GM18868 (cell line): Measurements from ENCODE around the gene ZNRF3.
"Not testable (repeated sequence)": the region's sequence is repeated elsewhere in the genome, so short reads cannot be mapped to it uniquely, and the experiment has no call there.

ENCODE experiments used
- ATAC-seq: cut with Tn5 transposase; IDR thresholded peaks from one replicate; pipeline ENCODE4 v1.9.1; 2021; ENCODE audit warnings: mild to moderate bottlenecking, moderate library complexity; ENCODE audit not compliant: unreplicated experiment

ZNRF3 gene

GRCh38 chr22:28905256-28905832 lies 22.0 kb downstream of the ZNRF3 start:
- ATAC-seq, result no peak

GRCh38 chr22:28906312-28906711 lies 22.9 kb downstream of the ZNRF3 start:
- no peak for ATAC-seq

- ATAC-seq, result peak; percentile 70
Observed at GRCh38 chr22:28907311-28908008, 24.1 kb downstream of the ZNRF3 start.

- not testable (repeated sequence) for ATAC-seq
Observed at GRCh38 chr22:28908810-28909209, 25.4 kb downstream of the ZNRF3 start.

GRCh38 chr22:28909375-28909774 lies 26.0 kb downstream of the ZNRF3 start:
- no peak for ATAC-seq

DNA sequence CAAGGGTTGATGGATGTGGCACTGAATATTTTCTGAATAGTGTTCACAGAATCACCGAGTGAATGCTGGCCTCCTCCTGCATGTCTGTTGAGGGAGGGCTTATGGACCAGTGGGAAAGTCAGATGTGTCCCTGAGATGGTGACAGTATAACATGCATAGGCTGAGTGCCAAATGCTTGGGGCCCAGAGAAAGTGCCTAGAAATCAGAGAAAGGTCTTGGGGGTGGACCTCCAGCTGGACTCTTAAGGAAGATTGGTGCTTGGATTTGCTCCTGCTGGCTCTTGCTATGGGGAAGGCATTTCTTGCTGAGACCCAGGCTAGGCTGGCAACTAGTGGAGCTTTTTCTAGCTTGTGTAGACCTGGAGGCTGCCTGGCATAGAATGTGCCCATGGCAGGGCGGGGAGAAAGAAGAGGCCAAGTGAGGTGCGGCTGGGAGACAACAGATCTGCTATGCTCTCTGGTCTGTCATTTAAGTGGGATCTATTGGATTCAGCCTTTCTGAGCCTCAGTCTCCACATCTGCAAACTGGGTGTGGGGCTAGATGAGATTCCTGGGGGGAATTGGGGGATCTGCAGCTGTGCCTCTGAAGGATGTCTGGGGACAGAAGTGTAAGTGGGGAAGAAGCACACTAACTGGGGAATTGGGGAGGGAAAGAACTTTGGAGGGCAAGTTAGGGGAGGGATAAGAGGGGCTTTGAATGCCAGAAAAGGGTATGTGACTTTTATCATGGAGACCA lies 27.4 kb downstream of the ZNRF3 start:
- no peak for ATAC-seq

- no peak for ATAC-seq
Observed at GRCh38 chr22:28911304-28911690, 27.9 kb downstream of the ZNRF3 start.

DNA sequence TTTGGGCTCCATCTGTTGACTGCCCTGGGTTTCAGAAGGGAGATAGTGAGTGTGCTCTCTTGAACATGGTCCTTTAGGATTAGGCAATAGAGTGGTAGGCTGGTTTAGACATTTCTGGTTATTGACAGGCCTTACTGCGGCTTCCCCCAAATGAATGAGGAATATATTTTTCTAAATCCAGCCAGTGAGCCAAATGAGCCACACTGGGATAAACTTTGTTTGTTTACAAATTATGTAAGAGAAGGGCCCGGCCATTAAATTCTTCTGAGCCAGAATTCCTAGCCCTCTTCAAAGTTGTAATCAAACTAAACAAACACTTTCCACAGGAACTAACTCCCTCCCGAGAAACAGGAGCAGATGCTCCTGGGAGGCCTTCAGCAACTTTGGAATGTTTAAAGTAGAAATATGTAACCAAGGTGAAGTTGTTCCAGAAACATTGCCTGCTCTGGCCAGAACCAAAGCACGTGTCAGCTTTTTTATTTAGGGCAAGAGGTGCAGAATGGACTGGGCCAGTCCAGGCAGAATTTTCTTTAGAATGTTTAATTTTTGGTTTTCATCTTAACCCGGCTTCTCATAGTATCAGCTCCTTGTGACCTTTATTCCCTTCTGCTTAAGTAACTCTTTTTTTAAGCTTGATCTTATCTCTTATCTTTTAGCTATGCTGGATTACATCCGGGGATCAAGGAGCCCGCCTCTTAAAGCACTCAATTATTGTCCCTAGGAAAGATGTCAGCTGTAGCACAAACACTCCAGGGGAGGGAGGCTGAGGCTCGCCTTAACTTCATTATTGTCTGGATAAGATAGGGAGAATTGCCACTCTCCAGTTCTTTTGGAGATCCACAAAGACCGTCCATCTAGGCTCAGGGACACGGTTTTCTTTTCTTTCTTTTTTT lies 28.7 kb downstream of the ZNRF3 start:
- no peak for ATAC-seq

GRCh38 chr22:28914201-28914600 lies 30.8 kb downstream of the ZNRF3 start:
- ATAC-seq, result no peak

DNA sequence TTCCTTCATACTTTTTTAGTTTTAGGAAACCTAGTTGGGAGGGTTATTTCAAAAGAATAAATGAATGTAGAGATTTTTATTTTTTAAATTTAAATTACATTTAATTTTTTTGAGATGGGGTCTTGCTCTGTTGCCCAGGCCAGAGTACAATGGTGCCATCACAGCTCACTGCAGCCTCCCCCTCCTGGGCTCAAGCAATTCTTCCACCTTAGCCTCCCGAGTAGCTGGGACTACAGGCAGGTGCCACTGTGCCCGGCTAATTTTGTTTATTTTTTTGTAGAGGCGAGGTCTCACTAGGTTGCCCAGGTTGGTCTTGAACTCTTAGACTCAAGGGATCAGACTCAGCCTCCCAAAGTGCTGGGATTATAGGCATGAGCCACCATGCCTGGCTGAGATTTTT lies 32.6 kb downstream of the ZNRF3 start:
- no peak for ATAC-seq

GRCh38 chr22:28917747-28918549 lies 34.6 kb downstream of the ZNRF3 start:
- no peak for ATAC-seq

GRCh38 chr22:28918550-28919271 lies 35.3 kb downstream of the ZNRF3 start:
- no peak for ATAC-seq

GRCh38 chr22:28920757-28921584 lies 37.6 kb downstream of the ZNRF3 start:
- ATAC-seq, result no peak

DNA sequence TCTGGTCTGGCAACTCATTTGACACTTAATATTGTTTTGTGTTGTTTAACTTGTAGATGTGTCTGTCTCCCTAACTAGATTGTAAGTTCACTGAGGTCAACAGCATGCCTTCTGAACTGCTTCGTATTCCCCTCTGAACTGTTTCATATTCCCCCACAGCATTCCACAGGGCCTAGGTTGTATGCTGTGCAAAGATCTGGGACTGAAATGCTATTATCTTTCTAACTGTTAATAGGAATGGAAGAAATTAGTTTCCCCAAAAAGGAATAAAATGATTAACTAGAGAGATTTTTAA lies 38.2 kb downstream of the ZNRF3 start:
- no peak for ATAC-seq

DNA sequence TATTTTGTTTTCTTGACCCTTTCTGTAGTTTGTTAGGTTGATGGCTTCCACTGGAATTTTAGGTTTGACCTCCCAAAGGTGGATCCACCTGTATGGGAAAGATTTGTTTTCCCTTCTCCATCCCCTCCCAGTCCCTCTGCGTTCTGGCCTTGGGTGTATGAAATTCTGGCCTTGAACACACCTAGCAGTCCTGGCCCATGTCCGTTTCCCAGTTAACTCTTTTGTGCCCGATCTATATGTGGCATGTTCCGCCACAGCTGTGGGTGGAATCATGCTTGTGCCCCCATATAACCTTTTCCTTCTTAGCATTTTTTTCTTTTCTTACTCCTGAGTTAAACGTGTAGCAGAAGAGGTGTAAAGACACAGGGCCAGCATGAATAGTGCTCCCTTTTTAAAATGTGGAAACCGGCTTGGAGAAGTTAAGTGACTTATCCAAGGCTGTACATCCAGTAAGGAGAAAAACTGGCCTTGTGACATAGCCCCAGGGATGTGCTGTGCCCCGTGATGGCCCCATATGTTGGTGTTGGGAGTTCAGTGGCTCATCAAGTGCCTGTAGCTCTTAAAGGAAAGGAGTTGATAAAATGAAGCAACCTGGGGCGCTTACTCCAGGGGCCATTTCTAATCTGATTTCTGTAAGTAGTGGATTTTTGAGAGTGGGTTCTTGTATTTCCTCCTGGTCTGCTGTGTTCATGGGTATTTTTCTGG lies 39.3 kb downstream of the ZNRF3 start:
- no peak for ATAC-seq

DNA sequence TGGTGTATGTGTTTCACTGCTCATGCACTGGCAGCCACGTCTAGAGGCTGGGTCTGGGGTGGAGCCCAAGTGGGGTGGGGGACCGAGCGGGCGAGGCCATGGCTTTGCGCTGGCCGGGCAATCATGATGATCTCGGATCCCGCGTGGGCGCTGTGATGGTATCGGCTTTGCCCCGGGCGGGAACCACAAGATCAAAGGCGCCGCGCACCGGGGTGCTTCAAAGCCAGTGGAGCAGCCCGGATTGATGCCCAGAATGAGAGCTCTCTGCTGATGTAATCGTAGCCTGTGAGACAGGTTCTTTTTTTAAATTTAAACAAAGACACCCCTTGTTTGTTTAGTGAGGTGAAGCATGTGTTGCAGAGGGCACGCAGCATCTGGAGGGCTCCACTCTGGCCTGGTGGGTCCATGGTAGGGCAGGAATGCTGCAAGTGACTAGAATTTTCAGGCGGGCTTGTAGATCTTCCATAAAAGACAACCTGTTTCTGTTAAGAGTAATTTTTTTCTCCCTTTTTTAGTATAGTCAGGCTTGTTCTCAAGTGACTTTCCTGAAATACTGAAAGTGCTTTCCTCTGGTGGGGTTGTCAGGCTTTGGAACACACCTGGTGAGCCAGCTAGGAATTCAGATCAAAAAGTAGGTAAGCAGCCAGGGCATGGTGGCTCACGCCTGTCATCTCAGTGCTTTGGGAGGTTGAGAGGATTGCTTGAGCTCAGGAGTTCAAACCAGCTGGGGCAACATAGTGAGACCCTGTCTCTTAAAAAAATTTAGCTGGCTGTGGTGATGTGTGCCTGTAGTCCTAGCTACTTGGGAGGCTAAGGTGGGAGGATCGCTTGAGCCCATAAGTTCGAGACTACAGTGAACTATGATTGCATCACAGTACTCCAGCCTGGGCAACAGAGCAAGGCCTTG lies 40.7 kb downstream of the ZNRF3 start:
- no peak for ATAC-seq

DNA sequence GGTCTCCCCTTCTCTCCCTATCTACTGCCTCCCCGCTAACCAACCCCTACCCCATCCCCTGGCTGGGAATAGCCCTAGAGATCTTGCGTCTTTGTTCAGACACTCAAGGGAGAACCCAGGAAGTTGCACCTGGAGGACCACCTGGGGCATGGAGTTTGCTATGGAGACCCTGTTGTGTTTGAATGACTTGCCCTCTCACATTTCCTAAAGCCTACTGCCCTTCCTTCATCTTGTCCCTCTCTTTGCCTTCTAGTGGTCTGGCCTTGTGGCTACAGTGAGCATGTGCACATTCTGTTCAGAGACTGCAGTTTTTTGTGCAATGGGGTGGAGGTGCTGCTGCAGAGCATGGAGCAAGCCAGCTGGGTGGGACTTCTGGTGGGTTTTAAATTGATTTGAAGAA lies 42.5 kb downstream of the ZNRF3 start:
- no peak for ATAC-seq
